Measurements from ENCODE around the gene TM6SF1.
"Not testable (repeated sequence)": the region's sequence is repeated elsewhere in the genome, so short reads cannot be mapped to it uniquely, and the experiment has no call there.

The TM6SF1 gene

GRCh38 chr15:83164771-83165404, 57.4 kb downstream of the TM6SF1 start:
- no peak overlapping the region for H3K4me3 ChIP-seq (ENCODE audit: control insufficient read depth, low read depth, low read length)
- no peak for DNase-seq (ENCODE audit: low read depth)
- no peak for TF ChIP-seq CTCF (conservative IDR thresholded peaks at IDR 0.05; ENCODE audit: control insufficient read depth, insufficient read depth, low read depth, low read length)

GRCh38 chr15:83166218-83166617, 58.8 kb downstream of the TM6SF1 start:
- no peak for DNase-seq (ENCODE audit: low read depth)
- no peak for TF ChIP-seq CTCF (conservative IDR thresholded peaks at IDR 0.05; ENCODE audit: control insufficient read depth, insufficient read depth, low read depth, low read length)
- H3K4me3 ChIP-seq (ENCODE audit: control insufficient read depth, low read depth, low read length), result no peak overlapping the region

- H3K4me3 ChIP-seq (ENCODE audit: control insufficient read depth, low read depth, low read length), result no peak overlapping the region
- no peak for TF ChIP-seq CTCF (conservative IDR thresholded peaks at IDR 0.05; ENCODE audit: control insufficient read depth, insufficient read depth, low read depth, low read length)
- DNase-seq (ENCODE audit: low read depth), result no peak
Observed at GRCh38 chr15:83166830-83167229, 59.4 kb downstream of the TM6SF1 start.

- not testable (repeated sequence) for DNase-seq (ENCODE audit: low read depth); H3K4me3 ChIP-seq (ENCODE audit: control insufficient read depth, low read depth, low read length)
Observed at GRCh38 chr15:83169576-83169975, 62.1 kb downstream of the TM6SF1 start.

- H3K4me3 ChIP-seq (ENCODE audit: control insufficient read depth, low read depth, low read length), result no peak overlapping the region
- no peak for TF ChIP-seq CTCF (conservative IDR thresholded peaks at IDR 0.05; ENCODE audit: control insufficient read depth, insufficient read depth, low read depth, low read length)
- DNase-seq (ENCODE audit: low read depth), result peak; percentile 25
Observed at GRCh38 chr15:83170474-83171165, 63.2 kb downstream of the TM6SF1 start.

GRCh38 chr15:83174891-83175290, 67.4 kb downstream of the TM6SF1 start:
- H3K4me3 ChIP-seq (ENCODE audit: control insufficient read depth, low read depth, low read length), result no peak overlapping the region
- TF ChIP-seq CTCF (conservative IDR thresholded peaks at IDR 0.05; ENCODE audit: control insufficient read depth, insufficient read depth, low read depth, low read length), result no peak
- no peak for DNase-seq (ENCODE audit: low read depth)

GRCh38 chr15:83178390-83178789, 70.9 kb downstream of the TM6SF1 start:
- no peak for TF ChIP-seq CTCF (conservative IDR thresholded peaks at IDR 0.05; ENCODE audit: control insufficient read depth, insufficient read depth, low read depth, low read length)
- DNase-seq (ENCODE audit: low read depth), result no peak
- H3K4me3 ChIP-seq (ENCODE audit: control insufficient read depth, low read depth, low read length), result no peak overlapping the region

Data from fibroblast of mammary gland (primary cell).